Spinal cord (tissue), 10 donors: ENCODE measurements around the gene EMC10. TPM values are rescaled to one million over a fixed set of nuclear protein-coding genes. Genes with fewer than 3 reads are reported as not detected.
A peak's percentile ranks its signal among the peaks of the same experiment; 100 is the strongest.

Experiments used
- DNase-seq, 6 donors: peaks; one replicate each; pipeline versions ENCODE4 v3.0.0 to v3.0.0-alpha.2; 2013 to 2015; ENCODE audit warnings: low spot score in 6 of 6, low read depth in 4 of 6
- H3K27ac ChIP-seq: one replicate; pipeline ENCODE4 v1.5.1; 2013; ENCODE audit warnings: low read depth, low read length, control low read depth
- H3K27me3 ChIP-seq: one replicate; pipeline ENCODE4 v1.6.1; 2013; ENCODE audit warnings: low read length; ENCODE audit not compliant: control insufficient read depth, insufficient read depth
- H3K36me3 ChIP-seq: one replicate; pipeline ENCODE4 v1.6.1; 2013; ENCODE audit warnings: low read length; ENCODE audit not compliant: control insufficient read depth, insufficient read depth
- H3K4me1 ChIP-seq: one replicate; pipeline ENCODE4 v1.6.1; 2013; ENCODE audit warnings: low read length; ENCODE audit not compliant: control insufficient read depth, insufficient read depth
- H3K4me3 ChIP-seq: one replicate; pipeline ENCODE4 v1.5.1; 2013; ENCODE audit warnings: low read depth, low read length, control low read depth
- H3K9me3 ChIP-seq: one replicate; pipeline ENCODE4 v1.6.1; 2013; ENCODE audit warnings: low read length; ENCODE audit not compliant: control insufficient read depth, insufficient read depth
- WGBS: methylation state at CpG from one replicate; pipeline ENCODE4 v1.1.5; 2013; ENCODE audit warnings: missing lambda C conversion rate; ENCODE audit not compliant: insufficient coverage; 5-methylcytosine and 5-hydroxymethylcytosine counted together
- polyA plus RNA-seq, 2 donors: library from polyadenylated mRNA; unstranded; fragments of 120-200 nt; gene quantifications; one replicate each; pipeline ENCODE4 v1.2.1, GENCODE V29; 2013; ENCODE audit not compliant: insufficient read length in 2 of 2
- total RNA-seq, 2 donors: library from RNA; depleted of rRNA in 1 of 2; stranded (reverse); fragments of 120-200 nt in 1 of 2; fragments of >200 nt in 1 of 2; gene quantifications; one replicate each; pipeline versions ENCODE4 v1.2.3 to v1.2.4, GENCODE V29; 2013 to 2014
- donor health status: healthy.

EMC10 gene
- total and polyA plus RNA-seq, 4 donors: 78.4 to 267 (median 220) TPM

- H3K27ac ChIP-seq: no peak overlapping the region
Measured at GRCh38 chr19:50532952-50533351, 56.6 kb downstream of the EMC10 start.

GRCh38 chr19:50534478-50534877 is 58.2 kb downstream of the EMC10 start:
- Histone ChIP-seq H3K27ac (no peak overlapping the region), H3K27me3 (no peaks in the 10 kb centered on the region), H3K36me3 (peaks cover 68% of the 10 kb centered on the region), H3K9me3 (no peaks in the 10 kb centered on the region), H3K4me1 (peaks cover 11% of the 10 kb centered on the region), H3K4me3 (no peak overlapping the region)
- no peak for DNase-seq
- no CpG with 5 or more reads among the region's 3 CpGs for WGBS

More at GRCh38 chr19:50532952-50533351, 56.6 kb downstream of the EMC10 start:
- H3K4me3 ChIP-seq: no peak overlapping the region
- H3K9me3 ChIP-seq: no peaks in the 10 kb centered on the region
- peaks cover 11% of the 10 kb centered on the region for H3K4me1 ChIP-seq
- 100% methylated on average over 1 of the region's 4 CpGs for whole genome bisulfite sequencing
- DNase-seq: no peak
- H3K27me3 ChIP-seq: no peaks in the 10 kb centered on the region
- peaks cover 66% of the 10 kb centered on the region for H3K36me3 ChIP-seq

DNA sequence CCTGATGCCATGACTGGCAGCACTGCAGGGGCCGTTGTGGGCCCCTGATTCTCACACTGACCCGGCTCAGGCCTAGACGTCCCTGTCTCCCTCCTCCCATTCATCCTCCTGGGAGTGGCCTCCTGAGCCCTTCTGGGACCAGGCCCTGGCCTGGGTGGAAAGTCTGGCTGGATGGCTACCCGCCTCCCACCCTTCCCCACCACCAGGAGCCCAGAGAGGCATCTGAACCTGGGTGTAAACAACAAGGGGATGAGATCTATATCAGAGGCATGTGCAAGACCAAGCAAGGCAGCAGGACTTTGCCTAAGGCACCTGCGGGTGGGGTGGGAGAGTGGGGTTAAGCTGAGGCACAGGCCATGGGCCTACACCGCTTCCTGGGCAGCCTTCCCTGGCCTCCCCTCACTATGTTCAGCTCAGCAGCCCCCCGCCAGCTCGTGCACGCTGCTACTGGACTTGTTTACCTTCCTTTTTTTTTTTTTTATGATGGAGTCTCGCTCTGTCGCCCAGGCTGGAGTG is 59.4 kb downstream of the EMC10 start:
- Histone ChIP-seq H3K36me3 (peaks cover 63% of the 10 kb centered on the region), H3K4me3 (no peak overlapping the region), H3K4me1 (peaks cover 7% of the 10 kb centered on the region), H3K9me3 (no peaks in the 10 kb centered on the region), H3K27me3 (no peaks in the 10 kb centered on the region), H3K27ac (no peak overlapping the region)
- 68% methylated on average over 7 of the region's 11 CpGs for WGBS
- DNase-seq: no peak

GRCh38 chr19:50536662-50537305 is 60.5 kb downstream of the EMC10 start:
- H3K4me1 ChIP-seq: peaks cover 5% of the 10 kb centered on the region
- H3K4me3 ChIP-seq: no peak overlapping the region
- DNase-seq: no peak
- no peaks in the 10 kb centered on the region for H3K9me3 ChIP-seq
- H3K27me3 ChIP-seq: no peaks in the 10 kb centered on the region
- 94% methylated on average over 16 of the region's 16 CpGs for WGBS
- peaks cover 58% of the 10 kb centered on the region for H3K36me3 ChIP-seq
- no peak overlapping the region for H3K27ac ChIP-seq

GRCh38 chr19:50537306-50537685 is 61.0 kb downstream of the EMC10 start:
- H3K27ac ChIP-seq: no peak overlapping the region
- 80% methylated on average over 15 of the region's 18 CpGs for WGBS
- DNase-seq: no peak
- H3K9me3 ChIP-seq: no peaks in the 10 kb centered on the region
- H3K4me1 ChIP-seq: peaks cover 10% of the 10 kb centered on the region
- H3K27me3 ChIP-seq: no peaks in the 10 kb centered on the region
- peaks cover 63% of the 10 kb centered on the region for H3K36me3 ChIP-seq
- H3K4me3 ChIP-seq: no peak overlapping the region

DNA sequence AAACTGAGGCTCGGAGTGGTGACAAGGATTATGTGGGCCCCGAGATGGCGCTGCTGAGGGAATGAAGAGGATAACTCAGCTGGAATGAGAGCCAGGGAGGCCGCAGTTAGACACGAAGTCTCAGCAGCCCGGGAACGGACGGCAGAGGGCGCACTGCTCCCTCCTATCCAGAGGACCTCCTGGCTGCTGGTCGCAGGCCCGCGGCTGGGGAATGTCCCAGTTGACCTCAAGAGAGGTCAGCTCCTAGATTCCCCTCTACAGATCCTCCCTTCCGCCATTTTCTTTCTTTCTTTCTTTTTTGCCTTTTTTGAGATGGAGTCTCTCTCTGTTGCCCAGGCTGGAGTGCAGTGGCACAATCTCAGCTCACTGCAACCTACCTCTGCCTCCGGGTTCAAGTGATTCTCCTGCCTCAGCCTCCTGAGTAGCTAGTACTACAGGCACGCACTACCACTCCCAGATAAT is 61.5 kb downstream of the EMC10 start:
- Histone ChIP-seq H3K4me3 (no peak overlapping the region), H3K27me3 (no peaks in the 10 kb centered on the region), H3K9me3 (no peaks in the 10 kb centered on the region), H3K36me3 (peaks cover 67% of the 10 kb centered on the region), H3K4me1 (peaks cover 14% of the 10 kb centered on the region), H3K27ac (no peak overlapping the region)
- DNase-seq: peak in 3 of 6 donors; percentile 65 to 93 (median 90)
- 6% methylated on average over 13 of the region's 15 CpGs for WGBS

Other genes starting within 250 kb of the EMC10 start
- 1 to 10 TPM; 4.5 to 4.7 TPM for gene KCNC3, start 147.1 kb upstream of the EMC10 start, total RNA-seq
- 10 to 100 TPM; 36.5 to 48.3 TPM for gene KCNC3, start 147.1 kb upstream of the EMC10 start, polyA plus RNA-seq
- 1 to 10 TPM in 1 of 2 donors, under 1 TPM in 1; 0.79 to 1.4 TPM for gene NAPSA, start 110.9 kb upstream of the EMC10 start, total RNA-seq
- gene NAPSA, start 110.9 kb upstream of the EMC10 start, polyA plus RNA-seq: 1 to 10 TPM; 1.6 to 3.3 TPM
- gene NR1H2, start 100.0 kb upstream of the EMC10 start, total RNA-seq: 10 to 100 TPM; 24.4 to 45.2 TPM
- gene NR1H2, start 100.0 kb upstream of the EMC10 start, polyA plus RNA-seq: 10 to 100 TPM; 35.2 to 38.2 TPM
- gene POLD1, start 92.2 kb upstream of the EMC10 start, total RNA-seq: 10 to 100 TPM; 13.1 to 29.1 TPM
- 10 to 100 TPM; 23.3 to 26.7 TPM for gene POLD1, start 92.2 kb upstream of the EMC10 start, polyA plus RNA-seq
- gene SPIB, start 57.6 kb upstream of the EMC10 start, total RNA-seq: under 1 TPM; 0.06 to 0.40 TPM
- under 1 TPM; 0.35 to 0.47 TPM for gene SPIB, start 57.6 kb upstream of the EMC10 start, polyA plus RNA-seq
- 1 to 10 TPM in 1 of 2 donors, under 1 TPM in 1; 0.89 to 3.5 TPM for gene MYBPC2, start 43.6 kb upstream of the EMC10 start, total RNA-seq
- gene MYBPC2, start 43.6 kb upstream of the EMC10 start, polyA plus RNA-seq: 1 to 10 TPM in 1 of 2 donors, under 1 TPM in 1; 0.62 to 2.0 TPM
- gene GARIN5A, start 341 bp downstream of the EMC10 start, total RNA-seq: 1 to 10 TPM; 4.2 to 5.8 TPM
- 10 to 100 TPM; 11.6 to 14.1 TPM for gene GARIN5A, start 341 bp downstream of the EMC10 start, polyA plus RNA-seq
- gene JOSD2, start 34.7 kb downstream of the EMC10 start, total RNA-seq: 10 to 100 TPM in 1 of 2 donors, 1 to 10 TPM in 1; 9.3 to 19.8 TPM
- 10 to 100 TPM; 27.7 to 29.8 TPM for gene JOSD2, start 34.7 kb downstream of the EMC10 start, polyA plus RNA-seq
- 1 to 10 TPM; 1.5 to 1.6 TPM for gene ASPDH, start 37.4 kb downstream of the EMC10 start, total RNA-seq
- 1 to 10 TPM; 6.7 to 7.7 TPM for gene ASPDH, start 37.4 kb downstream of the EMC10 start, polyA plus RNA-seq
- gene LRRC4B, start 91.9 kb downstream of the EMC10 start, total RNA-seq: 10 to 100 TPM; 30.4 to 55.2 TPM
- gene LRRC4B, start 91.9 kb downstream of the EMC10 start, polyA plus RNA-seq: 100 to 1,000 TPM; 208 to 209 TPM
- 10 to 100 TPM; 10.0 to 21.8 TPM for gene SYT3, start 163.4 kb downstream of the EMC10 start, total RNA-seq
- 10 to 100 TPM; 76.9 to 84.1 TPM for gene SYT3, start 163.4 kb downstream of the EMC10 start, polyA plus RNA-seq
- gene C19orf81, start 172.9 kb downstream of the EMC10 start, total RNA-seq: 1 to 10 TPM; 1.4 to 7.1 TPM
- 1 to 10 TPM; 6.1 to 6.2 TPM for gene C19orf81, start 172.9 kb downstream of the EMC10 start, polyA plus RNA-seq
- gene SHANK1, start 243.3 kb downstream of the EMC10 start, total RNA-seq: 10 to 100 TPM in 1 of 2 donors, 1 to 10 TPM in 1; 8.4 to 17.6 TPM
- gene SHANK1, start 243.3 kb downstream of the EMC10 start, polyA plus RNA-seq: 100 to 1,000 TPM; 106 to 116 TPM
- 10 to 100 TPM; 17.0 to 44.7 TPM for gene CLEC11A, start 246.9 kb downstream of the EMC10 start, total RNA-seq
- gene CLEC11A, start 246.9 kb downstream of the EMC10 start, polyA plus RNA-seq: 10 to 100 TPM; 29.4 to 37.4 TPM